Osteocyte (in vitro differentiated cells): ENCODE data around the gene TANGO6. TPM values are rescaled to one million over a fixed set of nuclear protein-coding genes. Genes with fewer than 3 reads are reported as not detected.

Experiments used
- DNase-seq: peaks from one replicate; pipeline ENCODE4 v3.0.0; 2021; ENCODE audit warnings: mixed read lengths; ENCODE audit not compliant: unreplicated experiment; ENCODE audit errors: extremely low spot score
- H3K27ac Mint-ChIP-seq: one replicate; pipeline ENCODE4 v1.8.0; 2021; ENCODE audit warnings: mild to moderate bottlenecking, mixed read lengths; ENCODE audit not compliant: unreplicated experiment
- H3K27me3 Mint-ChIP-seq: one replicate; pipeline ENCODE4 v1.8.0; 2021; ENCODE audit warnings: mixed read lengths; ENCODE audit not compliant: unreplicated experiment
- H3K36me3 Mint-ChIP-seq: one replicate; pipeline ENCODE4 v1.8.0; 2021; ENCODE audit warnings: mixed read lengths; ENCODE audit not compliant: unreplicated experiment
- H3K4me1 Mint-ChIP-seq: one replicate; pipeline ENCODE4 v1.8.0; 2021; ENCODE audit warnings: mixed read lengths; ENCODE audit not compliant: unreplicated experiment
- H3K4me3 Mint-ChIP-seq: one replicate; pipeline ENCODE4 v1.8.0; 2021; ENCODE audit warnings: mild to moderate bottlenecking, moderate library complexity, mixed read lengths; ENCODE audit not compliant: unreplicated experiment
- H3K9me3 Mint-ChIP-seq: one replicate; pipeline ENCODE4 v1.8.0; 2021; ENCODE audit warnings: mixed read lengths; ENCODE audit not compliant: unreplicated experiment
- total RNA-seq: library from RNA; stranded (reverse); gene quantifications from 2 replicates; pipeline ENCODE4 v1.2.1, GENCODE V29; 2021
- TF ChIP-seq, protein P1 (sequence below): fragments of 200-600 bp; sonication (generic); IDR thresholded peaks from 2 replicates; pipeline ENCODE4 v1.5.0; 2021; ENCODE audit warnings: antibody characterized with exemption, mild to moderate bottlenecking, moderate library complexity

TANGO6 gene
- total RNA-seq, 1 donor from 2014 or later, result 11.9 TPM

- H3K27ac Mint-ChIP-seq, result no peak overlapping the region
- H3K4me3 Mint-ChIP-seq, result no peak overlapping the region
- H3K27me3 Mint-ChIP-seq, result no peaks in the 10 kb centered on the region
- no peaks in the 10 kb centered on the region for H3K9me3 Mint-ChIP-seq
- TF ChIP-seq, protein P1, sequence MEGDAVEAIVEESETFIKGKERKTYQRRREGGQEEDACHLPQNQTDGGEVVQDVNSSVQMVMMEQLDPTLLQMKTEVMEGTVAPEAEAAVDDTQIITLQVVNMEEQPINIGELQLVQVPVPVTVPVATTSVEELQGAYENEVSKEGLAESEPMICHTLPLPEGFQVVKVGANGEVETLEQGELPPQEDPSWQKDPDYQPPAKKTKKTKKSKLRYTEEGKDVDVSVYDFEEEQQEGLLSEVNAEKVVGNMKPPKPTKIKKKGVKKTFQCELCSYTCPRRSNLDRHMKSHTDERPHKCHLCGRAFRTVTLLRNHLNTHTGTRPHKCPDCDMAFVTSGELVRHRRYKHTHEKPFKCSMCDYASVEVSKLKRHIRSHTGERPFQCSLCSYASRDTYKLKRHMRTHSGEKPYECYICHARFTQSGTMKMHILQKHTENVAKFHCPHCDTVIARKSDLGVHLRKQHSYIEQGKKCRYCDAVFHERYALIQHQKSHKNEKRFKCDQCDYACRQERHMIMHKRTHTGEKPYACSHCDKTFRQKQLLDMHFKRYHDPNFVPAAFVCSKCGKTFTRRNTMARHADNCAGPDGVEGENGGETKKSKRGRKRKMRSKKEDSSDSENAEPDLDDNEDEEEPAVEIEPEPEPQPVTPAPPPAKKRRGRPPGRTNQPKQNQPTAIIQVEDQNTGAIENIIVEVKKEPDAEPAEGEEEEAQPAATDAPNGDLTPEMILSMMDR, result no peak
- DNase-seq, result no peak
- no peaks in the 10 kb centered on the region for H3K36me3 Mint-ChIP-seq
- peaks cover 4% of the 10 kb centered on the region for H3K4me1 Mint-ChIP-seq
Observed at GRCh38 chr16:68889508-68890150, 46.3 kb downstream of the TANGO6 start.

DNA sequence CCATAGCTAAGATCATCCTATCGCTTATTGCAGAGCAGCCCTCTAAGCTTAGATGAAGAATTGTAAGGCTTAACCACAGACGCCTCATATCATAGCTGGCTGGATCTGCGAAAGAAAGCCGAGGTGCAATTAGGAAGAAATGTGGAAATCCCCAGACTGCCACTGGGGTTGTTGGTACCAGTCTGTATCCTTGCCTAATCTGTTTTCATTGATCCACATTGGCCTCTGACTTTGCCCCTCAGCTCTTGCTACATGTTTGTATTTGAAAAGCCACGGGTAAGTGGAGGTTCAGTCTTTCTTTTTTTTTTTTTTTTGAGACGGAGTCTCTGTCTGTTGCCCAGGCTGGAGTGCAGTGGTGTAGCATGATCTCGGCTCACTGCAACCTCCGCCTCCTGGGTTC, 48.9 kb downstream of the TANGO6 start:
- Mint-ChIP-seq H3K36me3 (no peaks in the 10 kb centered on the region), H3K9me3 (no peaks in the 10 kb centered on the region), H3K27ac (no peak overlapping the region), H3K4me3 (no peak overlapping the region), H3K27me3 (no peaks in the 10 kb centered on the region), H3K4me1 (no peaks in the 10 kb centered on the region)
- TF ChIP-seq, protein P1, result no peak
- no peak for DNase-seq

DNA sequence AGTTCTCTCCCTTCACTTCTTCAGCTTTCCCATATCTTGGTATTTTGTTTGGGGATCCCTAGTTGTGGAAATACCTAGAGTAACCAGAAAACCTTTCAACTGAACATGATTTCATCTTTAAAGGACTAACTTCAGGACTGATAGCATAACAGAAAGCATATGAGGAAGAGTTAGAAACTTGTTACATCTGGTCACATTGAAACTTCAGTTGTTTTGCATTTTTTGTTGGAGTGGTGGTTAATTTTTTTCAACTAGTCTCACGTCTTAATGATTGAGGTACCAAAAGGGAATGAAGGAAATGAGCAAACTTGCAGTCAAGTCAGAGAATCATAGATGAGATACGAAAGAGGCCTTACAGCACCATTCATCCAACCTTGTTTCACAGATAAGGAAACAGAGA, 49.6 kb downstream of the TANGO6 start:
- Mint-ChIP-seq H3K27ac (no peak overlapping the region), H3K9me3 (no peaks in the 10 kb centered on the region), H3K27me3 (no peaks in the 10 kb centered on the region), H3K4me1 (no peaks in the 10 kb centered on the region), H3K4me3 (no peak overlapping the region), H3K36me3 (no peaks in the 10 kb centered on the region)
- TF ChIP-seq, protein P1, result no peak
- DNase-seq, result no peak

- no peak for DNase-seq
- no peaks in the 10 kb centered on the region for H3K27me3 Mint-ChIP-seq
- no peaks in the 10 kb centered on the region for H3K9me3 Mint-ChIP-seq
- no peak overlapping the region for H3K4me3 Mint-ChIP-seq
- no peaks in the 10 kb centered on the region for H3K4me1 Mint-ChIP-seq
- H3K27ac Mint-ChIP-seq, result no peak overlapping the region
- TF ChIP-seq, protein P1, result no peak
- no peaks in the 10 kb centered on the region for H3K36me3 Mint-ChIP-seq
Observed at GRCh38 chr16:68893710-68894705, 50.7 kb downstream of the TANGO6 start.

DNA sequence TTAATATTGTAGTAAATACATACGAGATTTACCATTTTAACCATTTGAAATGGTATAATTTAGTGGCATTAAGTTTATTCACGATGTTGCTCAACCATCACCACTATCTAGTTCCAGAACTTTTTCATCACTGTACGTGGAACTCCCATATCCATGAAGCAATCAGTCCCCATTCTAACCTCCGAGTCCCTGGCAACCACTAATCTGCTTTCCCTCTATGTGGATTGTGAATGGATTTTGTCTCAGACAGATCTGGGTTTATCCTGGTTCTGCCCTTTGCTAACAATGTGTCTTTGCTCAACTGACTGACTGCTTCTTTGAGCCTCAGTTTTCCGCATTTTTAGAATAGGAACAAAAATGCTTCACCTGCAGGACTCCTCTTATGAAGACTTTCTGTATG, 51.4 kb downstream of the TANGO6 start:
- no peak overlapping the region for H3K27ac Mint-ChIP-seq
- DNase-seq, result no peak
- no peaks in the 10 kb centered on the region for H3K27me3 Mint-ChIP-seq
- no peaks in the 10 kb centered on the region for H3K9me3 Mint-ChIP-seq
- TF ChIP-seq, protein P1, result no peak
- no peaks in the 10 kb centered on the region for H3K4me1 Mint-ChIP-seq
- H3K4me3 Mint-ChIP-seq, result no peak overlapping the region
- H3K36me3 Mint-ChIP-seq, result no peaks in the 10 kb centered on the region
